ENCODE data around the gene RERE.

RERE gene

DNA sequence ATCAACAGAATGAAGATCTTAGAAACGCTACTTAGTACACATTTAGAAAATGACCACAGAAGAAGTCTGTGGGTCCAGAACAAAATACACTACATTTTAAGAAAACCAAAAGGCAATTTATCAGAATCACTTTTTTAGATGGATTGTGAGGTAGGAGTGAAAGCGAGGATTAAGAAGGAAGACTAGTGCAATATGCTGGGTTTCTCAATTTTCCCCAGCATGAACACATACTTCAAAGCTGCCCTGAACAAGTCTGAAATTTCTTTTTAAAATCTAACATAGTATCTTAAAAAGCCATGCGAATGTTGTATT, 299.0 kb downstream of the RERE start:
- Histone ChIP-seq H3K9me3 (ENCODE audit: control insufficient read depth, insufficient read depth, low read length) (no peaks in the 10 kb centered on the region), H3K27ac (ENCODE audit: low read depth, low read length) (peak overlapping the region; percentile 98), H3K4me2 (ENCODE audit: low read length) (peak overlapping the region; percentile 68), H3F3A (ENCODE audit: control insufficient read depth, insufficient read depth) (peaks cover 33% of the 10 kb centered on the region), H3K4me1 (ENCODE audit: control insufficient read depth, low read length) (peaks cover 100% of the 10 kb centered on the region), H3K27me3 (ENCODE audit: control insufficient read depth, low read length) (no peaks in the 10 kb centered on the region), H3K9me2 (replicated peaks; ENCODE audit: control insufficient read depth, low read length) (no peaks in the 10 kb centered on the region), H4K20me1 (ENCODE audit: control insufficient read depth, insufficient read depth, low read depth, low read length) (no peaks in the 10 kb centered on the region), H3K4me3 (ENCODE audit: low read length) (peak overlapping the region; percentile 48), H3K79me2 (ENCODE audit: control insufficient read depth, low read length) (peaks cover 100% of the 10 kb centered on the region), H3K36me3 (ENCODE audit: control insufficient read depth, low read length) (peaks cover 22% of the 10 kb centered on the region)
- TF ChIP-seq, protein P1, sequence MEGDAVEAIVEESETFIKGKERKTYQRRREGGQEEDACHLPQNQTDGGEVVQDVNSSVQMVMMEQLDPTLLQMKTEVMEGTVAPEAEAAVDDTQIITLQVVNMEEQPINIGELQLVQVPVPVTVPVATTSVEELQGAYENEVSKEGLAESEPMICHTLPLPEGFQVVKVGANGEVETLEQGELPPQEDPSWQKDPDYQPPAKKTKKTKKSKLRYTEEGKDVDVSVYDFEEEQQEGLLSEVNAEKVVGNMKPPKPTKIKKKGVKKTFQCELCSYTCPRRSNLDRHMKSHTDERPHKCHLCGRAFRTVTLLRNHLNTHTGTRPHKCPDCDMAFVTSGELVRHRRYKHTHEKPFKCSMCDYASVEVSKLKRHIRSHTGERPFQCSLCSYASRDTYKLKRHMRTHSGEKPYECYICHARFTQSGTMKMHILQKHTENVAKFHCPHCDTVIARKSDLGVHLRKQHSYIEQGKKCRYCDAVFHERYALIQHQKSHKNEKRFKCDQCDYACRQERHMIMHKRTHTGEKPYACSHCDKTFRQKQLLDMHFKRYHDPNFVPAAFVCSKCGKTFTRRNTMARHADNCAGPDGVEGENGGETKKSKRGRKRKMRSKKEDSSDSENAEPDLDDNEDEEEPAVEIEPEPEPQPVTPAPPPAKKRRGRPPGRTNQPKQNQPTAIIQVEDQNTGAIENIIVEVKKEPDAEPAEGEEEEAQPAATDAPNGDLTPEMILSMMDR (IDR thresholded peaks at IDR 0.05; ENCODE audit: low read depth, low read length, poor library complexity, severe bottlenecking): no peak
- no peak for TF ChIP-seq EZH2phosphoT487 (IDR thresholded peaks at IDR 0.05; ENCODE audit: borderline replicate concordance, low read length)

DNA sequence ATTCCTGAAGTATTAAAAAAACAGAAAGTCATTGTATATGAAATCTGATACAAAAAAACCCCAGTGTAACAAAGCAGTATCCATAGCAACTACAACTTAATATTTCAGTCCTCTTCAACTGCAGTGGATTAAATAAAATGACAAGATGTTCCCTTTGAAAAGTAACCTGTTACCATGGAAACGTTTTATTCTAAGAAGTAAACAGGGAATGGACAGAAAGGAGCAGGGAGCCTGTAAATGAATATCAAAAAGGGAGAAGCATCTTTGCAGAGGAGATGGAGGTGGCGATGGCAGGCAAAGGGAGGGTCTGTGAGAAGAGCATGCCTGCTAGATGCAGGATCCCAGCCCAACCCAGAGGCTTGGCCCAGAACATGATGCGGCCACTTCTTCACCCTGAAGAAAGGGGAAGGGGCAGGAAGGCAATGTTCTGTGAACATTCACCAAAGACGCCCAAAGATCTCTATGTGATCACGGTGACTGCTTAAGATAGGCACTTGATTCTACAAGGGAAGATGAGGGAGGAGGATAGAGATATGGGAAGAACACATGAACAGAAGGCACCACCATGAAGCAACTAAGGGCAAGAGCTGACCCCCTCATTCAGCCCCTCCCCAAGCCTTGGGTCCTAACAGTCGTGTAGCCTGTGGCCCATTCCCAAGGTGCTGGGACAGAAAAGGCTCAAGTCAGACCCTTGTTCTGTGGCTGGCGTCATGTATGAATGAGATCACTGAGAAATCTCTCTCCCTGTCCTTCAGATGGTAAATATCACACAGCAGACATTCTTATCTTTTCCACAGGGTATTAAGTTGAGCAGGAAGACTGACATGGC, 299.6 kb downstream of the RERE start:
- peaks cover 100% of the 10 kb centered on the region for H3K4me1 ChIP-seq (ENCODE audit: control insufficient read depth, low read length)
- H3K4me2 ChIP-seq (ENCODE audit: low read length): peak overlapping the region; percentile 68
- H3K9me2 ChIP-seq (replicated peaks; ENCODE audit: control insufficient read depth, low read length): no peaks in the 10 kb centered on the region
- no peaks in the 10 kb centered on the region for H3K9me3 ChIP-seq (ENCODE audit: control insufficient read depth, insufficient read depth, low read length)
- peaks cover 100% of the 10 kb centered on the region for H3K79me2 ChIP-seq (ENCODE audit: control insufficient read depth, low read length)
- H3K36me3 ChIP-seq (ENCODE audit: control insufficient read depth, low read length): peaks cover 16% of the 10 kb centered on the region
- no peak for TF ChIP-seq EZH2phosphoT487 (IDR thresholded peaks at IDR 0.05; ENCODE audit: borderline replicate concordance, low read length)
- TF ChIP-seq, protein P1 (IDR thresholded peaks at IDR 0.05; ENCODE audit: low read depth, low read length, poor library complexity, severe bottlenecking): no peak
- H3K27me3 ChIP-seq (ENCODE audit: control insufficient read depth, low read length): no peaks in the 10 kb centered on the region
- no peaks in the 10 kb centered on the region for H4K20me1 ChIP-seq (ENCODE audit: control insufficient read depth, insufficient read depth, low read depth, low read length)
- H3F3A ChIP-seq (ENCODE audit: control insufficient read depth, insufficient read depth): peaks cover 35% of the 10 kb centered on the region
- H3K4me3 ChIP-seq (ENCODE audit: low read length): peak overlapping the region; percentile 48
- peak overlapping the region; percentile 98 for H3K27ac ChIP-seq (ENCODE audit: low read depth, low read length)

DNA sequence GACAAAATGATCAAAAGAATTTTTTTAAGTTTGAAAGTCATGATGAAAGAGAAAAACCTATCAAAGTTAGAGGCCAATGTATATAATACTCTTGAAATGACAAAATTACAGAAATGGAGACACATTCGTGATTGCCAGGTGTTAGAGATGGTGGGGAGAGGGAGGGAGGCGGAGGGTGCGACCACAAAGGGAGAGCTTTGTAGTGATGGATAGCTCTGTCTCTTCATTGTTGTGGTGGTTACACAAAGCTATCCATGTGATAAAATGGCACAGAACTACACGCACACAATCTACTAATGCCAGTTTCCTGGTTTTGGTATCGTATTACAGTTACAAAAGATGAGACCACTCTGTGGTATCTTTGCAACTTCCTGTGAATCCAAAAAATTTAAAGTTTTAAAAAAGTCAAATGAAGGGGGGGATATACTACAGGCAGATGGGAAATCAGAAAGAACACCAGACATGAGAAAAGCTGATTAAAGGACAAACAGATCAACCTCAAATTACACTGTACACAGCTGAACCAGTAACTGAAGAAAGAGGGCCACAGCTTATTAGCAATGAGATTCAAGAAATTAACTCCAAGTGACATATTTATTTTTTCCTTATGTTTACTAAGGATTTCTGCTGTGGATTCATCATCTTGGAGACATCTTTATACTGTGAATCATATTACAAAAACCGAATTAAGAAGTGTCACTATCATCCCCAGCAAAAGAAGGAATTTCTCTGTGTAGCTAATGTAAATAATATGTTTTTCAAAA, 300.5 kb downstream of the RERE start:
- Histone ChIP-seq H3K9me3 (ENCODE audit: control insufficient read depth, insufficient read depth, low read length) (no peaks in the 10 kb centered on the region), H4K20me1 (ENCODE audit: control insufficient read depth, insufficient read depth, low read depth, low read length) (no peaks in the 10 kb centered on the region), H3K79me2 (ENCODE audit: control insufficient read depth, low read length) (peaks cover 98% of the 10 kb centered on the region), H3K27ac (ENCODE audit: low read depth, low read length) (peak overlapping the region; percentile 98), H3K4me2 (ENCODE audit: low read length) (peak overlapping the region; percentile 68), H3K27me3 (ENCODE audit: control insufficient read depth, low read length) (no peaks in the 10 kb centered on the region), H3K36me3 (ENCODE audit: control insufficient read depth, low read length) (peaks cover 11% of the 10 kb centered on the region; the same call in 1 of the 2 replicates), H3K4me1 (ENCODE audit: control insufficient read depth, low read length) (peaks cover 100% of the 10 kb centered on the region), H3K4me3 (ENCODE audit: low read length) (peak overlapping the region; percentile 48), H3F3A (ENCODE audit: control insufficient read depth, insufficient read depth) (peaks cover 39% of the 10 kb centered on the region), H3K9me2 (replicated peaks; ENCODE audit: control insufficient read depth, low read length) (no peaks in the 10 kb centered on the region)
- no peak for TF ChIP-seq EZH2phosphoT487 (IDR thresholded peaks at IDR 0.05; ENCODE audit: borderline replicate concordance, low read length)
- TF ChIP-seq, protein P1 (IDR thresholded peaks at IDR 0.05; ENCODE audit: low read depth, low read length, poor library complexity, severe bottlenecking): no peak
